OCI-LY7 (cell line): ENCODE results near the gene HACD2.

ENCODE experiments used
- CTCF ChIP-seq: fragments of 200-600 bp; sonication (generic); conservative IDR thresholded peaks from 2 replicates; pipeline ENCODE4 v1.5.1; 2014; ENCODE audit warnings: mild to moderate bottlenecking, antibody characterized with exemption, low read length, moderate library complexity, mixed read lengths
- EZH2phosphoT487 ChIP-seq: fragments of 200-600 bp; sonication (generic); IDR thresholded peaks from 2 replicates; pipeline ENCODE4 v1.6.1; 2018; ENCODE audit warnings: low read depth, borderline replicate concordance, mild to moderate bottlenecking, mixed run types, antibody characterized with exemption, low read length, moderate library complexity, mixed read lengths

GRCh38 chr3:123561188-123561587, 23.7 kb downstream of the HACD2 start:
- TF ChIP-seq CTCF: no peak
- no peak for TF ChIP-seq EZH2phosphoT487
